Measurements from ENCODE around the gene NLRC3. TPM values are rescaled to one million over a fixed set of nuclear protein-coding genes. Genes with fewer than 3 reads are reported as not detected.

Gene NLRC3
- total RNA-seq, 1 donor from 2014 or later: not detected

GRCh38 chr16:3601614-3602319, 24.6 kb upstream of the NLRC3 start:
- TF ChIP-seq, protein P1, sequence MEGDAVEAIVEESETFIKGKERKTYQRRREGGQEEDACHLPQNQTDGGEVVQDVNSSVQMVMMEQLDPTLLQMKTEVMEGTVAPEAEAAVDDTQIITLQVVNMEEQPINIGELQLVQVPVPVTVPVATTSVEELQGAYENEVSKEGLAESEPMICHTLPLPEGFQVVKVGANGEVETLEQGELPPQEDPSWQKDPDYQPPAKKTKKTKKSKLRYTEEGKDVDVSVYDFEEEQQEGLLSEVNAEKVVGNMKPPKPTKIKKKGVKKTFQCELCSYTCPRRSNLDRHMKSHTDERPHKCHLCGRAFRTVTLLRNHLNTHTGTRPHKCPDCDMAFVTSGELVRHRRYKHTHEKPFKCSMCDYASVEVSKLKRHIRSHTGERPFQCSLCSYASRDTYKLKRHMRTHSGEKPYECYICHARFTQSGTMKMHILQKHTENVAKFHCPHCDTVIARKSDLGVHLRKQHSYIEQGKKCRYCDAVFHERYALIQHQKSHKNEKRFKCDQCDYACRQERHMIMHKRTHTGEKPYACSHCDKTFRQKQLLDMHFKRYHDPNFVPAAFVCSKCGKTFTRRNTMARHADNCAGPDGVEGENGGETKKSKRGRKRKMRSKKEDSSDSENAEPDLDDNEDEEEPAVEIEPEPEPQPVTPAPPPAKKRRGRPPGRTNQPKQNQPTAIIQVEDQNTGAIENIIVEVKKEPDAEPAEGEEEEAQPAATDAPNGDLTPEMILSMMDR (conservative IDR thresholded peaks at IDR 0.05): no peak
- no peaks in the 10 kb centered on the region for H3K4me1 Mint-ChIP-seq
- H3K9me3 Mint-ChIP-seq: peaks cover 3% of the 10 kb centered on the region
- H3K27me3 Mint-ChIP-seq (ENCODE audit: low read depth): no peaks in the 10 kb centered on the region
- H3K36me3 Mint-ChIP-seq (ENCODE audit: low read depth): peaks cover 42% of the 10 kb centered on the region
- DNase-seq (ENCODE audit: low read depth, low spot score): no peak
- no peak overlapping the region for H3K27ac Mint-ChIP-seq (ENCODE audit: unreplicated experiment)
- H3K4me3 Mint-ChIP-seq: no peak overlapping the region

DNA sequence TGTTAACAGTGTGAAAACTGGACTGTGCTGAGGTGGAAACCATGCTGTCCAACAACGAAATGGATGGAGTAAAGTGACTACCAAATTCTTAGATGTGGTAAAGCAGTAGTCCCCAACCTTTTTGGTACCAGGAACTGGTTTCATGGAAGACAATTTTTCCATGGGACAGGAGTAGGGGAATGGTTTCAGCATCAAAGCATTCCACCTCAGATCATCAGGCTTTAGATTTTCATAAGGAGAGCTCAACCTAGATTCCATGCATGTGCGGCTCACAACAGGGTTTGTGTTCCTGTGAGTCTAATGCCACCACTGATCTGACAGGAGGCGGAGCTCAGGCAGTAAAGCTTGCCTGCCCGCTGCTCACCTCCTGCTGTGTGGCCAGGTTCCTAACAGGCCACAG, 22.7 kb upstream of the NLRC3 start:
- H3K27me3 Mint-ChIP-seq (ENCODE audit: low read depth): no peaks in the 10 kb centered on the region
- H3K27ac Mint-ChIP-seq (ENCODE audit: unreplicated experiment): no peak overlapping the region
- H3K4me1 Mint-ChIP-seq: no peaks in the 10 kb centered on the region
- H3K36me3 Mint-ChIP-seq (ENCODE audit: low read depth): peaks cover 41% of the 10 kb centered on the region
- peaks cover 3% of the 10 kb centered on the region for H3K9me3 Mint-ChIP-seq
- no peak overlapping the region for H3K4me3 Mint-ChIP-seq
- TF ChIP-seq, protein P1 (conservative IDR thresholded peaks at IDR 0.05): no peak
- no peak for DNase-seq (ENCODE audit: low read depth, low spot score)

DNA sequence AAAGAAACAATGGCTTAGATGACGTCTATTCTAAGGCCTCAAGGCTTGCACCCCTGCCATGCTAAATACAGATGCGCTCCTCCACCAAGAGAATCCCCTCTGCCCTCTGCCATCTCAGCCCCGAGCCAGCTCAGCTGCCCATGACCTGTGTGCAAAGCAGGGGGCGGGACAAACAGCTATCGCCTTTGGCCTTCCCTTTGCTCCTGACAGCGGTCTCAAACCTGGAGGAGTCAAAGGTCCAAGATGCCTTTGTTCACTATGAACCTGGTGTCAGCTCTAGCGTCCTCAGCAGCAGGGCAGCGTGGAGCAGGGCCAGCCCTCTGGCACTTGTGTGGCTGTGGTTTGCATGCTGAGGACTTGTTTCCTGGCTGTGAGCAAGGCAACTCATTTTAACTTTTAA, 21.9 kb upstream of the NLRC3 start:
- Mint-ChIP-seq H3K27me3 (ENCODE audit: low read depth) (no peaks in the 10 kb centered on the region), H3K4me1 (no peaks in the 10 kb centered on the region), H3K4me3 (no peak overlapping the region), H3K36me3 (ENCODE audit: low read depth) (peaks cover 41% of the 10 kb centered on the region), H3K27ac (ENCODE audit: unreplicated experiment) (no peak overlapping the region), H3K9me3 (peaks cover 3% of the 10 kb centered on the region)
- TF ChIP-seq, protein P1 (conservative IDR thresholded peaks at IDR 0.05): no peak
- DNase-seq (ENCODE audit: low read depth, low spot score): no peak

GRCh38 chr16:3598236-3598635, 21.0 kb upstream of the NLRC3 start:
- DNase-seq (ENCODE audit: low read depth, low spot score): no peak
- H3K4me1 Mint-ChIP-seq: no peaks in the 10 kb centered on the region
- TF ChIP-seq, protein P1 (conservative IDR thresholded peaks at IDR 0.05): no peak
- no peaks in the 10 kb centered on the region for H3K27me3 Mint-ChIP-seq (ENCODE audit: low read depth)
- H3K27ac Mint-ChIP-seq (ENCODE audit: unreplicated experiment): no peak overlapping the region
- H3K36me3 Mint-ChIP-seq (ENCODE audit: low read depth): peaks cover 35% of the 10 kb centered on the region
- H3K9me3 Mint-ChIP-seq: peaks cover 3% of the 10 kb centered on the region
- H3K4me3 Mint-ChIP-seq: no peak overlapping the region

DNA sequence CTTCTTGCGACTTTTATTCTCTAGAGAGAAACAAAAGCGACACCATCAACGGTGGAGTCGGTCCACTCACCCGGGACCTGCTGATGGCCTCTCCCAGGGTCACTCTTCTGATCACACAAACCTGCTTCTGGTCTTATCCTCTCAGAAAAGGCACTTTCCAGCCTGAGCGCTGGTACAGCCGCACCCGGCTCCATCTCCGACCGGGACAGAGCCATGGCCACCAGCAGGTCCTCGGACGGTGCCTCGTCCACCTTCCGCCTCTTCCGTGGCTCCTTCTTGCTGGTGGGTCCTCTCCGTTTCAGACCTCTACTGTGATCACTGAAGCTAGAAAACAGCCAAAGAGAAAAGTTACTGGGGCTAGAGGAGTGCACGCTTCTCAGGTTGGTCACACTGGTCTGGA, 20.5 kb upstream of the NLRC3 start:
- DNase-seq (ENCODE audit: low read depth, low spot score): no peak
- Mint-ChIP-seq H3K4me1 (no peaks in the 10 kb centered on the region), H3K27ac (ENCODE audit: unreplicated experiment) (no peak overlapping the region), H3K27me3 (ENCODE audit: low read depth) (no peaks in the 10 kb centered on the region), H3K36me3 (ENCODE audit: low read depth) (peaks cover 33% of the 10 kb centered on the region), H3K4me3 (no peak overlapping the region), H3K9me3 (peaks cover 3% of the 10 kb centered on the region)
- TF ChIP-seq, protein P1 (conservative IDR thresholded peaks at IDR 0.05): no peak

All from neural crest cell (in vitro differentiated cells).